G401.6 (cell line): ENCODE results near the gene ANKS1B.
A peak's percentile ranks its signal among the peaks of the same experiment; 100 is the strongest.

Experiments used
- FAIRE-seq: peaks from 2 replicates; lab custom pipeline; 2012; peaks lifted over from hg19 to GRCh38; lab: Jason Lieb, UNC

Gene ANKS1B

DNA sequence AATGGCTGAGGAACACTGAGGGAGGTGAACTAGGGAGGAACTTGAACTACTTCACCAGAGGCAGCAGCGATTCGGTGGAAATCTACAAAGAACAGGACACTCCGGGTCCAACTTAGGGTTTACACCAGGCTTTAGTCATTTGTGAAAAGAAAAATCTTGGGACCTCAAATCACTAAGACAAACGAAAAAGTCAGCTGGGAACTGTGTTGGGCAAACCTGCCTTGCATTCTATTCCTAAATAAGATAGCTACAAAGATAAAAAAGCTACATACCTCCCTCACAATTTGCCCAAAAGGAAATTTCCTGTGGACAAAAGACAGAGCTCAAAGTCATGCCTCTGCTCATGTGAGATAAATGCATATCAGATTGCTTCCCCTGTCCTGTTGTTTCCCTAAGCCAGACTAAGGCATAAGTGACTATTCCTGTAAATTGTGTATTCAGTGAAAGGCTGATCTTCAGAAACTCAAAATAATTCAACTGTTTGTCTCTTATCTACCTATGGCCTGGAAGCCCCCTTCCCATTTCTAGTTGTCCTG, 1233.1 kb downstream of the ANKS1B start:
- FAIRE-seq = no peak

DNA sequence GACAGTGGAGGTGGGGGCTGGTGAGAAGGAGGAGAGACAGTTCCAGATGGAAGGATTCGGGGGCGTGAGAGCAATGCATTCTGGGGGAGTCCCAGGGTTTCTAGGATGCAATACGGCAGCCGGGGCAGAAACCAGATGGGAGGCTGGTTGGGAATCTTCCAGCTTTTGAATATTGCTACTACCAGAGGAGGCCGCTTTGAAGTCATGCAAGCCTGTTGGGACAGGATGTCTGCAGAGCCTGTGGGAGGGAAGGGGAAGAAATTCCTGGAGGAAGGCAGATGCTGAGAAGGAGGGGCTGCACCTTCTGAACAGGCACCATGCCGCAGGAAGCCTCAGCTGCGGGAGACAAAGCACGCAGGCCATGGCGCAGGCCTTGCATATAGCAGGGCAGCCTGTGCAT, 1234.2 kb downstream of the ANKS1B start:
- no peak for FAIRE-seq

DNA sequence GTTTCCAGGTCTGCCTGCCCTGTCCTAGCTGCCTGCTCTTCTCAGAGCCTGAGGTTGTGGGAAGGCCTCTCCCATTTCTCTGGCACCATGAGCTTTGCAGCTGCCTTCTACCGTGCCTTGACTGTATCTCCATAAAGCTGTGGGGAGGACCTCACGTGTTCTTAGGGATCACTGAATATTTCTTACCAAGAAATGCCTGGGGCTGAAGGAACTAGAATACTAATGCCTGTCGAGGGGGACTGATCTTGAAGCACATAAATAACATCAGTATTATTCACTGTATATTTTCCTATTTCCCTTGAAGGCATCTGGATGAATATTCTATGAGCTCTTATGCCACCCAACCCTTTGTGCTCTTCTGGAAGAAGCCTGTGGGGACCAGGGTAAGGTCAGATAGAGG, 1236.3 kb downstream of the ANKS1B start:
- FAIRE-seq = no peak

DNA sequence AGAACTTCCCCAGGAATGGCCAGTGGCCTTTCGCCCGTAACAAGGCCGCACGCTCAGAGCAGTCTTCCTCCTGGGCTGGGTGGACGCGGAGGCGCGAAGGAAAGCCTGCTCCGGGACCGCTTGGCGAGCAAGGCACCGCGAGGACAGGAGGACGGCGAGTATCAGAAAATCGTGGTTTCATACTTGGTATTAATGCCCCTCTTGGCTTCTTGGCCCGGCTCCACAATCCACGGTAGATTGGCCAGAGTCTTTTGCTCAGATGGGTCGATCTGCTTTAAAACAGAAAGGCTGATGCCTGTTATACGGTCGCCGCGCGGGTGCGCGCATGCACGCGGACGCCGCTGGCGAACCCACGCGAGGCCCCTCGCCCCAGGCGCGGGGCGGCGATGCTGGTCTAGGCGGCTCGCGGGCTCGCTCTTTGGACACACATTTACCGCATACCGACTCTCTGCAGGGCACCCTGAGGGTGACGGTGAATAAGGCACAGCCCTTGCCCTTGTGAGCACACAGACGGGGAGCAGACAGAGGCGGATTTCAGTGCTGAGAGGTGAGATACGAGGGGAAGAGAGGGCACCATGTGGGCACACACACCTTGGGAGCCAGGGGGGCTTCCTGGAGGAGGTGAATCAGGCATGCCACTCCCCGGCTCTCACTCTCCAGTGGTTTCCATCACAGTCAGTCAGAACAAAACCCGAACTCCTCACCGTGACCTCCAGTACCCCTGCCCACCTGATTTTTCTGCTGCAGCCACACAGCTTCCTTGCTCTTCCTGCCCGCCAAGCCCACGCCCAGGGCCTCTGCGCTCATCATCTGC, 1239.0 kb downstream of the ANKS1B start:
- FAIRE-seq = no peak

DNA sequence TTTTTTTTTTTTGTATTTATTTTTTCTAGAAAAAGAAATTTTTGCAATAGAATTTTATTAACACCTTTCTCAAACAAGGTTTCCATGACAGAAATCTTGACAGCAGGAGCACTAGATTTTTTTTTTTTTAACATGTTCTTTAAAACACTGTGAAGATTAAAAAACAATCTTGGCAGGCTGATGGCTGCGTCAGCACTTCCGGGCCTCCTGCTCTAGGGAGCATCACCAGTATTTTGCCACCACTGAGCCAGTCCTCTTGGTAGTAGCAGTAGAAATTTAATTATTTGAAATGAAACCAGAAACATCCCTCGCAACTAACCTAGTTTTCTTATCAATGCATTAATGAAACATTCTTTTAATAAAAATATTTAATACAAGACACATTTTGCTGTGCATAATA, 1240.1 kb downstream of the ANKS1B start:
- no peak for FAIRE-seq

DNA sequence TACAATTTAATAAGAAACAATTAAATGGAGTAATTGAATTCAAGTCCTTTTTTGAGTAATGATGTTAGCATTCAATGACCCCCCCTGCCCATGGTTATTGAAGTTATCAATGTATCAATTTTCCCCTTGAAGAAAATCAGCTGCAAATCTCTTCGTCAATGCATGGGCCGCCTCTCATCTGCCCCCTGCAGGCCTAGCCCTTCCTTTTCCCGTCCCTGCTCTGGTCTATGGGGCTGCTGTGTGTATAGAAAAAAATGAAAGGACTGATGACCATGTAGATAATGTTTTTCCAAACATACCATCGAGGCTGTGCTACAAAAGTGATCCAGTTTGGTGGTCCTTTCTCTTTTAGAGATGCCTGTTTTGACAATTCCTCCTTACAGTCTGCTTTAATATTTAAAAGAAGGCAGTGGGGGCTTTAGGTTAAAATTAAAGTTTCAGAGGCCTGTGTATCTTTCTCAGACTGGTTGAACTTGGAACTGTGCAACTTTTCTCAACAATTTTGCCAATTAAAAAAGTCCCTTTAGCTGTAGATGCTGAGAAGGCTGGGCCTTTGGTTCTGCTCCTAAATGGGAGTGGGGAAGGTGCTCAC, 1241.3 kb downstream of the ANKS1B start:
- FAIRE-seq = no peak

DNA sequence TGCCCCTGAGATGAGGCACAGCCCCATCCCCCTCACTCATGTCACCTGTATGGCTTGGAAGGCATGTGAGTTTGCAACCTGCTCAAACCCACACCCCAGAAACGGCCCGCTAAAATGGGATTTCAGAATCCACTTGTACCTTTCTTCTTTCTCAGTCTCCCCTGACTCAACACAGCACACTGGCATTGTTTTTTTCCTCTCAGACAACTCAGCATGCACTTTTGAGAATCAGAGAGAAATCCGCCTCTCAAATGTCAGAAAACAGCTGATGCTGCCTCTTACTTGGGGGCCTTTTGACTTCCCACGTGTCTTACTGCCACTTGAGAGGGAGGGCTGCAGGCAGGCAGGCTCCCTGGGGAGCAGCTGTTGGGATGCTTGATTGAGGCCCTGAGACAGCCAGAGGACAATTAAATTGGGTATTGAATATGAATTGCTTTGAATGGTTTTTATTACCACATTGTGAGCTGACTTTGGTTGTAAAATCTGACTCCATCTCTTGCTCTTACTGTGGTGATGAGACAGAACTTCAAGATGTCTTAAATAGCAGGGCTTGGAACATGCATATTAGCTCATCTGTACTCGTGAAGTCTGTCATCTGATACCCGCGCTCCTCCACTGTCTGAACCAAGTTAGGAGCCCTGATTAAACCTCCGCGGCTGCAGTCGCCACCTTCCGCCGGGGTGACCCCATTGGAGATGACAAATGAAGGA, 1243.0 kb downstream of the ANKS1B start:
- no peak for FAIRE-seq

DNA sequence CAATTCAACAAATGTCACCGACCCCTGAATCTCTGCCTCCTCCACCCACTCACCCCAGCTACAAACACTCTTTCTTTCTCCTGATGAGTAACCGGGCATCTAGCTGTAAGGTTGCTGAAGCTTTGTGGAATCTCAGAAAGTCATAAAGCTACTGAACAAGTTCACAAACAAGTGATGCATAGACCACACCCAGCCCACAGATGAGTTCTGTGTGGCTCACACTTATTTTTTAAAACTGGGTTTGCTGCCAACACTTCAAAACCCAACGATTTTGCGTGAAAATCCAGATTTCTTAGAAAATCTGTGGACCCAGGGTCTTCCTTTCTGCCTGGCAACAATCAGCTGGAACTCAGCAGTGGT, 1243.6 kb downstream of the ANKS1B start:
- no peak for FAIRE-seq

DNA sequence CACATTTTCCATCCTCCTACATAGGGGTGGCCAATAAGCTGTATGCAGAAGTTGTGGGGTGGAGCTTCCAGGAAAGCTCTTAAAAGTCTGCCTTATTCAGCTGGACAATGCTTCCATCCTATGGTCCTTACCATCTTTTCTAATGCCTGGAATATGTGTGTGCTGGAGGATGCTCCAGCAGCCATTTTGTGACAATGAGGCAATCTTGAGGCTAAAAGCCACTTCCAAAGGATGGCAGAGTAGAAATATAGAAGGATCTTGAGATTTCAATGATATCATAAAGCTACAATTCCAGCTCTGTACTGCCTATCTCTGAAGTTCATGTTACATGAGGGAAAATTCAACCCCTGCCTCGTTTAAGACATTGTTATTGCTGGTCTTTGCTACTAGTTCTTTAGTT, 1244.0 kb downstream of the ANKS1B start:
- FAIRE-seq = no peak

DNA sequence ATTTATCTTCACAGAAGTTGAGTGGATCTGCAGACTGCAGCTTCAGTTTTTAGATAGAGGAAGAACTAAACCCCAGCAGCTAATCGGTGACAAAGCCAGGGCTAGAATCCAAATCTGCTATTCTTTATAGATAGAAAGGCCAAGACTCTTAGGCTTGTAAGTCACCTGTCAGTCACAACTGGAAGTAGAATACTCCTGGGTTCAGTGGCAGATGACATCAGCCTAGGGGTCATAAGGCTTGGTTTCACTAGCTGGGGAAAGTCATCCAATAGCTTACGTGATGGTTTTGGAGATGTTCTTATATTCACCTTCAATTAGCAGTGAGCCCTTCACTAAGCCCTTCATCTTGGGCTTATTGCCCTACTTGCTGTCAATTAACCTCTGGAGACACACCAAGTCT, 1246.2 kb downstream of the ANKS1B start:
- FAIRE-seq = no peak

DNA sequence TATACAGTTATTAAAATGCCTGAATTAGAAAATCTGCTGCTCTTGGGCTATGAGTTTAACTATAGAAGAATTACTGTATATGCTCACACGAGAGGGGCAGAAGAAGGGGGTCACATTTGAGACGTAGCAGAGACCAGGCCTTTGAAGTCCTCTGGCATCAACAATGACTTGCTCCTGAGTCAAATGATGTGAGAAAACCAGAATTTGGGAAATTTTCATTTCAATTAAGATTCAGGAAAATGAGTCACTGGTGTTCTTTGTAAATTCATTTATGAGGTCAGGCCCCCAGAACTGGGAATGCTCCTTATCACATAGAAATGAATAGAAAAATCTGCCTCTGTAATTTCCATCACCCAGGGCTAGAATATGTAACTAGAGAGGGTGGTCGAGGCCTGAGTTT, 1246.7 kb downstream of the ANKS1B start:
- FAIRE-seq = no peak

DNA sequence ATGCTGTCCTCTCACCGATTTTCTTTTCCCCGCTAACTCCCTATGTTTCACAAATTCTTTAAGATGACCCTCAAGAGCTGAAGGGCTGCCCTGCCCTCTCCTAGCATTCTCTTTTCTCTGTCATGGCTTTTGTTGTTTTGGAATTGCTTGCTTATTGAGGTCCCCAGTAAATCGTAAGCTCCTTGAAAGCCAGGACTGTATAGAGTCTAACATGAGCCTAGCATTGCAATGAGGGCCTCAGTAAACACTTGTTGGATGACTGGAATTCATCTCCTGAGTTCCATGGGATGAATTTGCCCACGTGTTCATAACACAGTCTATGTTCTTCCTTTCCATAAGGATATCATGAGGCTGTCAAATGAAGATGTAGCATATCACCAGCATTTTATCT, 1247.4 kb downstream of the ANKS1B start:
- FAIRE-seq = no peak

DNA sequence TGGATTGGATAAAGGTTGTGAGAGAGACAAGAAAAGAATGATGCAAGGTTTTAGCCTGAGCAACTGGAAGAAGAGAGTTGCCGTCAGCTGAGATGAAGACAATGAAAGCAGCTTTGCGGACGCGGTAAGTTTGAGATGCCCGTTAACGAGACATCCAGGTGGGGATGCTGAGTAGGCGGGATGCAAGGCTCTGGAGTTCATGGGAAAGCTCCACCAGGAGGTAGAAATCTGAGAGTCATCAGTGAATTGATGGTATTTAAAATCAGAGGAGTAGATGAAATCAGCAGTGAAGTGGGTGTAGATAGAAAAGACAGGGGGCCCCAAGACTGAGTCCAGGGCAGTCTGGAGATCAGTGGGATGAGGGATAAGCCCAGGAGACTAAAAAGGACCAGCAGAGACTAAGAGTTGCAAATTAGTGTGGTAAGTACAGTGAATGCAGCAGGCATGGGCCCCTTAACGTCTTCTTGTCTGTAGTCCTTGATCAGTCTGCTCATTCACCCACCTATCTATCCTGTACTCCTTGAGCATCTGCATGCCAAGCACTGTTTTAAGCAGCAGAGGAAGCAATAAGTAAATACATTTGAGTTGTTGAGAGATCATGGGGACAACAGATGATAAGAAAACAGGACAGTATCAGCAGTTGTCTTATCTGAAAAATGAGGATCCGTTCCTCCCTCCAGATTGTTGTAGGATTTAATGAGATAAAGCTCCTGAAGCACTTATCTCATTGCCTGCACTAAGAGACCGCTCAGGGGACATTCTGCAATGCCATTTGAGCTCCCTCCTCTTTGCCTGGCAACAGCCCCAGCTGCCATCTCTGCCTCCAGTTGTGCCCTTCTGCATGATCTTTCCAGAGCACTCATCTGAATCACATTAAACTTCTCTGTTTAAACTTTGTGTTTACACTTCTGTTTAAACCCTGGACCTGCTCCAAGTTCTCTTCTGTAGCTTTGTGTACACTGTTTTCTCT, 1248.1 kb downstream of the ANKS1B start:
- FAIRE-seq = no peak

DNA sequence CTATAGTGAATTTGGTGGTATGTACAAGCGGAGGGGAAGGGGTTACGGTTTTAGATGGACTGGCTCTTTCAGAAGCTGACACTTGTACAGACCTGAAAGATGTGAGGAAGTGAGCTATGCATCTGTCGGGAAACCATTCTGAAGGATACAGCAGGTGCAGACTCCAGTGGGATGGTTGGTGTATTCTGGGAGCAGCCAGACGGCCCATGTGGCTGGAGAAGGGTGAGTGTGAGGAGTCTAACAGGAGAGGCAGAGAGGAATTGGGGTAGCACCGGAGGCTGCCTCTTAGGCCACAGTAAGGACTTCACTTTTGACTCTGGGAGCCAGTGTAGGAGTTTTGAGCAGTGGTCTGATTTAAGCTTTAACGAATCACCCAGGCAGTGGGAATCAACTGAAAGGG, 1248.9 kb downstream of the ANKS1B start:
- FAIRE-seq = no peak

DNA sequence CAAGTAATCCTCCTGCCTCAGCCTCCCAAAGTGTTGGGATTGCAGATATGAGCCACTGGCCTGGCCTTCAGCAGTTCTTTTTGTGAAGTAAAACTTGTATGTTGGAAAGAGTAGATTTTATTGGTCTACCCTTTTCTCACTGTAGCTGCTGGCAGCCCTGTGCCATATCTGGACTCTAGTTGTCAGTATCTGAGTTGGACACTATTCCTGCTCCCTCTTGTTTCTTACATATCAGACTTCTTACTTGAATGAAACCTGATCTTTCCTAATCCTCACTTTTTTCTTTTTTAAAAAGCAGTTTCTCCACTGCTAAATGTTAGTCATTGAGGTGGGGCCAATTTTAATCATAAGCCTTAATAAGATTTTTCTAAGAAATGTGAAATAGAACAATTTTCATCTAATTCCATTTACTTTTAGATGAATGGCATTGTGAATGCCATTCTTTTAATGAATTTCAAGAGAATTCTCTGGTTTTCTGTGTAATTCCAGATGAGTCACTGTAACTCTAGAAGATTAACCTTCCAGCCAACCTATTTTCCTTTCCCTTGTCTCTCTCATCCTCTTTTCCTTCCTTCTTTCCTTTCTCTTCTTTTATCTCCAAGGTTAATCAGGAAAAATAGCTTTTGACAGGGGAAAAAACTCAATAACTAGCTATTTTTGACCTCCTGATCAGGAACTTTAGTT, 1250.9 kb downstream of the ANKS1B start:
- FAIRE-seq = no peak

DNA sequence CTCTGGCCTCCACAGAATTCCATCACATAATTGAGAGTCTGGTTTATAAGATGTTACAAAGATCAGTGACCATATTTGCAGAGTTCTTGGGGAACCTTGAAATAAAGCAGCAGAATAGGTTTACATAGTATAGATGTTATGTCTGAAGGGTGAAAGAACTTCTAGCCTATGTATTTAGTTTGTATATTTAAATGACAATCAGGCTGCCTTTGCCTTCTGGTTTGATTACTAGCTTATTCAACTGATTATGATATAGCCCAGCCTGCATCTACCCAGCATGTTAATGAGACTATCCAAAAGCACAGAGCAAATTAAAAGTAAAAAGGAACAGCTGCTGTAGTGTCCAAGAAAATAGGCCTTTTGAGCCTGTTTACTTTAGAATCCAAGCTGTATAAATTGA, 1254.3 kb downstream of the ANKS1B start:
- no peak for FAIRE-seq

DNA sequence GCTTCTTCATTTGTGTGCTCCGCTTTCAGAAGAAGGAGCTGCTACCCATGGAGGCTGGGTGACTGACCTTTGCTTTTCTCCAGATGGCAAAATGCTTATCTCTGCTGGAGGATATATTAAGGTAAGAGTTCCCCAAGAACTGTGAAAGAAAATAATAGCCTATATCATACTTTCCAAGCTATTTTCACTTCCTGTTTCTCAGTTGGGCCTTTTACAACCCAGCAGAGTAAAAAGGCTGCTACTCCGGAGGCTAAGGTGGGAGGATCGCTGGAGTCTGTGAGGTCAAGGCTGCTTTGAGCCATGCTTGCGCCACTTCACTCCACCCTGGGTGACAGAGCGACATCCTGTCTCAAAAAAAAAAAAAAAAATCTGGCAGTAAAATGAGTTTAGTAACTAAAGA, 1257.5 kb downstream of the ANKS1B start:
- FAIRE-seq = no peak

DNA sequence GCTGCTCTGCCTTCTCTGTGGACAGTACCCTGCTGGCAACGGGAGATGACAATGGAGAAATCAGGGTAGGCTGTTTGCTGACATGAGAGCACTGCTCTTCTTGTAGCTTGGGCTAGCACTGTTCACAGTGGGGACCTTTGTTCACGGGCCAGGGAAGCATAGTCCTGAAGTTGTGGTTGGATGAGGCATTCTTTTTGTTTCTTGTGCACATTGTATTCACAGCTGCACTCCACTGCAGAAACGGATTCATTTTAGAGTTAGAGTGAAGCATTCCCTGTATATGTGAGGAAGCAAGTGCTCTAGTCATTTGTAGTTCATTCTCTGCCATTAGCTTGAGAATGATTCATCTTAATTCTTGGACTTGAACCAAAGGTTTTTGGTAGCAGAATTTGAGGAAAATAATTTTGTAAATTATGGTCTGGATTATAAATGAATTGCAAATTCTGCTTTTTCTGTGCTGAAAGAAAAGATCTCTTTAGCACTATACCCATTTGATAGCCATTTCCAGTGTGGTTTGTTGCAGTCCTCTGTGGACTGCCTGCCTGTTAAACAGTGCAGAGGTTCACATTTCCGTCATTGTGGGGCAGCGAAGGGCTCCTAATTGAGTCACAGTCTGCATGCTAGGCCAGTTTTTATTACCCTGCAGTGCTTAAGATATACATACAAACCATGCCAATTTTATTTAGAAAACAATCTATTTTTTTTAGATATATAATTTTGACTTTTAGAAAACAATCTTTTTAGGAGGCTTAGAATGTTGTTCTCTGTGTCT, 1259.1 kb downstream of the ANKS1B start:
- FAIRE-seq = peak; percentile 75

DNA sequence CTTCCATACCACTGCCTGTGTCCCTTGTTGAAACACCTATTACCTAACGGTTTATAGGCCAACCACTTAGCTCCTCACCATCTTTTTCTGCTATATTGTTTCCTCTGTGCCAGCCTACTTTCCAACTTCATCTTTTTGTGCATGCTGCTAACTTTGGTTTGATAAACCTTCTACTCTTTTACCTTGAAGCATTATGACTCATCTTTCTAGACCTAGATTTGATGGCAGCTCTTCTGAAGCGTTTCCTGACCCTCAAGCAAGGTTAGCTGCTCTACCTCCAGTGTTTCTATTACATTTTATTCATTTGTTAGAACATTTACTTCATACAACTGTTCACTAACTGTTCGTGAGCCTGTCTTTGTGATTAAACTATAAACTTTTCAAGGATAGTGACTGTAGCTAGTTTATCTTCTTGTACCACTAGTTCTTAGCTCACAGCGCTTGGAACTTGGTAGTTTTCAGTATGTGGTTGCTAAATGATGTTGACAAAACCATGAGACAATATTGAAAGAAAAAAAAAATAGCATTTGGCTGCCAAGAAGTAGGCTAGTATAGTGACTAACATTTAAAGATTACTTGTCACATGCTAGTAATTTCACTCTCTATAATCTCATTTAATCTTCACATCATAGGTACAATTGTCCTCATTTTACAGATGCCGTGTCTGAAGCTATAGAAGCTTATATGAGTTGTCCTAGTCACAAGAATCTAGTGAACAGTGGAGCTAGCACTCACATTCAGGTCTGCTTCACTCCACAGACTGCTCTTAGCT, 1260.2 kb downstream of the ANKS1B start:
- FAIRE-seq = no peak

DNA sequence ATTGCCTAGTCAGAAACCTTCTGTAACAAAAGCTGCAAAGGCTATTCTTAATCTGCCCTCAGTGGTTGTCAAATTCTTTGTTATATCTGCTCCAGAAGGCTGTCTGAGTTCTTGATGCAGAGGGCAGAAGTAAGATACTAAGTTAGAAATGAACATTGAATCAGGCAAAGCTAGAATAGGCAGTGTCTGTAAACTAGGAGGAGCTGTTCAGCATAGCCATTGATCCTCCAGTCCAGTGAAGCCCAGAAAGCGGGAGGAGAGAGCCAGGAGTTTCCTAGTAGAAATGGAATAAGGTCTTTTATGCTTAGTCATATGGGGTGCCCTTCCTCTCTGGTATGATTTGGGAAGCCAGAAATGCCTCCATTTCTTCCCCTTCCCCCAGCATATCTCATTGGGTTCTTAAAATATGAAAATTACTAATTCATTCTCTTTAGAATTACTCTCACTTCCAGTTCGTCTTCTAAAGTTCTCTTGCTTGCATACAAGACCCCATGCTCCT, 1263.5 kb downstream of the ANKS1B start:
- no peak for FAIRE-seq
